Lower lobe of right lung (tissue), 2 donors: ENCODE results near the gene KCNAB1. TPM values are rescaled to one million over a fixed set of nuclear protein-coding genes. Genes with fewer than 3 reads are reported as not detected.

Source experiments
- ATAC-seq, 2 donors: fragments of 200-7000 bp; cut with Tn5 transposase; one replicate each; pipeline ENCODE4 v1.9.1; 2020 to 2022; ENCODE audit warnings: mild to moderate bottlenecking in 2 of 2, moderate library complexity in 2 of 2
- DNase-seq: peaks from one replicate; pipeline ENCODE4 v3.0.0-alpha.2; 2020
- H3K27ac ChIP-seq: fragments of 200-600 bp; one replicate; pipeline ENCODE4 v1.8.0; 2022
- H3K27me3 ChIP-seq: fragments of 200-600 bp; one replicate; pipeline ENCODE4 v1.8.0; 2022; ENCODE audit warnings: low read depth
- H3K36me3 ChIP-seq: fragments of 200-600 bp; one replicate; pipeline ENCODE4 v1.8.0; 2022; ENCODE audit warnings: mild to moderate bottlenecking
- H3K4me1 ChIP-seq: fragments of 200-600 bp; one replicate; pipeline ENCODE4 v1.8.0; 2022
- H3K4me3 ChIP-seq: fragments of 200-600 bp; one replicate; pipeline ENCODE4 v1.8.0; 2022; ENCODE audit warnings: mild to moderate bottlenecking
- H3K9me3 ChIP-seq: fragments of 200-600 bp; one replicate; pipeline ENCODE4 v1.8.0; 2022
- CTCF ChIP-seq: fragments of 200-600 bp; IDR thresholded peaks from one replicate; pipeline ENCODE4 v1.8.0; 2022; ENCODE audit warnings: antibody characterized with exemption, mild to moderate bottlenecking
- intact Hi-C: fragments of 100-400 bp; cut with DNase I; formaldehyde crosslinking; loops from one replicate; pipeline ENCODE4 v1.11.0; 2022
- total RNA-seq: library from RNA; stranded (reverse); fragmentation: NEBNext Ultra II Directional; extraction: Animal tissue kit (Norgen Biotek cat#: 25700); gene quantifications from one replicate; pipeline ENCODE4 v1.2.1, GENCODE V29; 2021
- donor health status: DM: no; HTN: yes; CAD: no; lungs with severe emphysema.

KCNAB1 gene
- total RNA-seq, 1 donor from 2014 or later, result 4.7 TPM

- no peak for TF ChIP-seq CTCF
- no peak for ATAC-seq
- H3K36me3 ChIP-seq, result no peaks in the 10 kb centered on the region
- H3K27ac ChIP-seq, result no peak overlapping the region
- no peaks in the 10 kb centered on the region for H3K27me3 ChIP-seq
- DNase-seq, result no peak
- no peak overlapping the region for H3K4me3 ChIP-seq
- no peaks in the 10 kb centered on the region for H3K9me3 ChIP-seq
- H3K4me1 ChIP-seq, result no peaks in the 10 kb centered on the region
- intact Hi-C loops, result no loop called here
These were observed 239.0 kb downstream of the KCNAB1 start for GRCh38 chr3:156359368-156359767.

GRCh38 chr3:156360083-156360482 lies 239.7 kb downstream of the KCNAB1 start:
- Histone ChIP-seq H3K27ac (no peak overlapping the region), H3K9me3 (no peaks in the 10 kb centered on the region), H3K4me1 (no peaks in the 10 kb centered on the region), H3K4me3 (no peak overlapping the region), H3K27me3 (no peaks in the 10 kb centered on the region), H3K36me3 (no peaks in the 10 kb centered on the region)
- no peak for TF ChIP-seq CTCF
- DNase-seq (no peak), ATAC-seq (no peak)
- intact Hi-C loops, result no loop called here

DNA sequence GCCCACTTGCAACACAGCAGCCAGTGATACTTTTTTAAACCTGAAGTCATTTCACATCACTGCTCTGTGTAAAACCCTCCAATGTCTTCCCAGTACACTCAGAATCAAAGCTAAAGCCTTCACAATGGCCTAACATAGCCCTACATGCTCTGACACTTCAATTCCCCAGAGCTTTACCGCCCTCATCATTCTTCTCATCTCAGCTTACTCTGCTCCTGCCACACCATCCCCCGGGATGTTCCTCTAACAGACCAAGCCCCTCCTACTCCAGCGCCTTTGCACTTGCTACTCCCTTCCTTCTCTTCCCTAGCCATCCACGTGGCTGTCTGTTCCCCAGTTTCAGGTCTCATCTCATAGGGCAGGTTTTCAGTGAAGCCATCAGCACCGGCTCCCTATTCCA lies 240.6 kb downstream of the KCNAB1 start:
- Histone ChIP-seq H3K27ac (no peak overlapping the region), H3K4me1 (no peaks in the 10 kb centered on the region), H3K36me3 (no peaks in the 10 kb centered on the region), H3K27me3 (no peaks in the 10 kb centered on the region), H3K4me3 (no peak overlapping the region), H3K9me3 (no peaks in the 10 kb centered on the region)
- intact Hi-C loops, result no loop called here
- ATAC-seq (no peak), DNase-seq (no peak)
- TF ChIP-seq CTCF, result no peak

DNA sequence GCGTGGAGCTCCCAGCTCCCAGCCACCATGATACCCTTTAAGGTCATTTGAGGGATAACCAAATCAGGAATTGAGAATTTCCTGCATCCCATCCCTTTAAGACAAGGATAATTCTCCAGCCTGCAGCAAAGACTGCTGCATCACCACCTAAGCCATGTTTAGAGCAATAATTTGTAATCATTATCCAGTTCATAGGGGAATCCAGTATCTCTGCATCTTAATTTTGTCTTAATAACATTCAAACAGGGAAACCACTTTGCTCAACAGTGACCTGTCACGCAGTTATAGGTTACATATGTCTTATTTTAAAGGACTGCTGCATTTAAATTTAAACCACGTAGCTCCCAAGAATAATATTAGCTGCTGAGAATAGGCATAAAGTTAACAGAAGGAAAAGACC lies 246.2 kb downstream of the KCNAB1 start:
- H3K4me1 ChIP-seq, result no peaks in the 10 kb centered on the region
- ATAC-seq (no peak), DNase-seq (no peak)
- intact Hi-C loops, result no loop called here
- no peak for TF ChIP-seq CTCF
- H3K36me3 ChIP-seq, result no peaks in the 10 kb centered on the region
- H3K27me3 ChIP-seq, result no peaks in the 10 kb centered on the region
- no peaks in the 10 kb centered on the region for H3K9me3 ChIP-seq
- no peak overlapping the region for H3K4me3 ChIP-seq
- H3K27ac ChIP-seq, result no peak overlapping the region

GRCh38 chr3:156368189-156368588 lies 247.8 kb downstream of the KCNAB1 start:
- no peak for TF ChIP-seq CTCF
- ATAC-seq, result no peak

GRCh38 chr3:156371701-156372100 lies 251.3 kb downstream of the KCNAB1 start:
- H3K9me3 ChIP-seq, result no peaks in the 10 kb centered on the region

More at GRCh38 chr3:156368189-156368588, 247.8 kb downstream of the KCNAB1 start:
- H3K27ac ChIP-seq, result no peak overlapping the region
- H3K4me1 ChIP-seq, result no peaks in the 10 kb centered on the region
- no peaks in the 10 kb centered on the region for H3K9me3 ChIP-seq
- H3K4me3 ChIP-seq, result no peak overlapping the region
- no peak for DNase-seq
- H3K27me3 ChIP-seq, result no peaks in the 10 kb centered on the region
- no peaks in the 10 kb centered on the region for H3K36me3 ChIP-seq
- intact Hi-C loops, result no loop called here

More at GRCh38 chr3:156371701-156372100, 251.3 kb downstream of the KCNAB1 start:
- TF ChIP-seq CTCF, result no peak
- ATAC-seq, result no peak
- Histone ChIP-seq H3K27ac (no peak overlapping the region), H3K4me3 (no peak overlapping the region), H3K27me3 (no peaks in the 10 kb centered on the region), H3K36me3 (no peaks in the 10 kb centered on the region), H3K4me1 (no peaks in the 10 kb centered on the region)
- intact Hi-C loops, result no loop called here
- DNase-seq, result no peak
